ENCODE measurements around the gene TRIM16.
"Not testable (repeated sequence)": the region's sequence is repeated elsewhere in the genome, so short reads cannot be mapped to it uniquely, and the experiment has no call there.

TRIM16 gene

GRCh38 chr17:15657868-15658267 is 26.2 kb downstream of the TRIM16 start:
- FAIRE-seq (no peak), DNase-seq (ENCODE audit: insufficient read length, low spot score) (no peak)
- no peak for TF ChIP-seq CTCF (IDR thresholded peaks at IDR 0.05; ENCODE audit: insufficient read depth, missing control alignments)

DNA sequence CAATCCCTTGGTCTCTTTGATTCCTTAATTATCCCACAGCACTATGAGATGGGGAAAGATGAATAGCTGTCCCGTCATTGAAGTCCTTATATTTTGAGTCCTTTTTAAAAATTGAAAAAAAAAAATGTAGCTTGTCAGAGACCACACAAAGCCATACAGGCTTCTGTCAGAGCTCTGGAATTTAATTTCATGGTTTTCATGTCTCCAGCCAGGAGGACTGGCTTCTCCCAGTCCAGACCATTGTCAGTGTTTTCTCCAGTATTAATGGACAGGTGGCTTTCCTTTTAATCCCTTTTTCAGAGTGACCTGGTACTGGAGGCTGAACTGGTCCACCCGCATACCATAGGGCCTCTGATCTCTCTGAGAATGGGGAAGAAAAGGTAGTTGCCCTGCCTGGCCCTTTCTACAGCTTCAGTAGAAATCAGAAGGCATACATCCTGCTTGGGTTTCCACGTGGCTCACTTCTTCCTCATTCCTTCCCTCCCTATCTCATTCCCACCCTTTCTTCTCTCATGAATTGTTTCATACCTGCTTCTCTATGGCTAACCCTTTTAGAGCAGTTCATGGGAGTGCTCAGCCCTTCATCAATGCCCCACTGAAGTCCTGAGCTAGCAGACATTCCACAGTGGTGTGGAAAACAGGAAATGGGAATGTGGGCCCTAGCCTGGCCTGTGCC is 29.1 kb downstream of the TRIM16 start:
- DNase-seq (ENCODE audit: insufficient read length, low spot score) = no peak
- TF ChIP-seq CTCF (IDR thresholded peaks at IDR 0.05; ENCODE audit: insufficient read depth, missing control alignments) = no peak
- no peak for FAIRE-seq

DNA sequence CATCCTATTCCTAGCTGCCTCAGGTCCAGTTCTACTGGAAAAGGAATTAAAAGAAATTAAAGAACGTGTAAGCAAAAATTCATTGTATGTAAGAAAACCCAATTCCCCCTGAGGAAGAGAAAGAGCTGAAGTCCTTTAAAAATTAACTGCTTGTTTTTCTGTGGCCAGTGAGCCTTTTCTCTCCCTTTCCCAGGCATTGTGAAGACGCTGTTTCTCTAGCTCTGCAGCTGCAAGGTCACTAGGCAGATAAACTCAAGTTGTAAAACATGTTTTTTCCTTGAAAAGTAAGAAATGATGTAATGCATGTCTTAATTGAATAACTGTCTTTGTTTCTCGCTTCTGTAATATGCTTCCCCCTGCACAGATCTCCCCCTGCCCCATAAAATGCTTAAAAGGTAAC is 29.7 kb downstream of the TRIM16 start:
- FAIRE-seq; DNase-seq (ENCODE audit: insufficient read length, low spot score): not testable (repeated sequence)

- no peak for DNase-seq (ENCODE audit: insufficient read length, low spot score)
- no peak for FAIRE-seq
- TF ChIP-seq CTCF (IDR thresholded peaks at IDR 0.05; ENCODE audit: insufficient read depth, missing control alignments) = no peak
Measured at GRCh38 chr17:15652960-15653359, 31.2 kb downstream of the TRIM16 start.

- FAIRE-seq (no peak), DNase-seq (ENCODE audit: insufficient read length, low spot score) (no peak)
- no peak for TF ChIP-seq CTCF (IDR thresholded peaks at IDR 0.05; ENCODE audit: insufficient read depth, missing control alignments)
Measured at GRCh38 chr17:15651583-15652110, 32.5 kb downstream of the TRIM16 start.

DNA sequence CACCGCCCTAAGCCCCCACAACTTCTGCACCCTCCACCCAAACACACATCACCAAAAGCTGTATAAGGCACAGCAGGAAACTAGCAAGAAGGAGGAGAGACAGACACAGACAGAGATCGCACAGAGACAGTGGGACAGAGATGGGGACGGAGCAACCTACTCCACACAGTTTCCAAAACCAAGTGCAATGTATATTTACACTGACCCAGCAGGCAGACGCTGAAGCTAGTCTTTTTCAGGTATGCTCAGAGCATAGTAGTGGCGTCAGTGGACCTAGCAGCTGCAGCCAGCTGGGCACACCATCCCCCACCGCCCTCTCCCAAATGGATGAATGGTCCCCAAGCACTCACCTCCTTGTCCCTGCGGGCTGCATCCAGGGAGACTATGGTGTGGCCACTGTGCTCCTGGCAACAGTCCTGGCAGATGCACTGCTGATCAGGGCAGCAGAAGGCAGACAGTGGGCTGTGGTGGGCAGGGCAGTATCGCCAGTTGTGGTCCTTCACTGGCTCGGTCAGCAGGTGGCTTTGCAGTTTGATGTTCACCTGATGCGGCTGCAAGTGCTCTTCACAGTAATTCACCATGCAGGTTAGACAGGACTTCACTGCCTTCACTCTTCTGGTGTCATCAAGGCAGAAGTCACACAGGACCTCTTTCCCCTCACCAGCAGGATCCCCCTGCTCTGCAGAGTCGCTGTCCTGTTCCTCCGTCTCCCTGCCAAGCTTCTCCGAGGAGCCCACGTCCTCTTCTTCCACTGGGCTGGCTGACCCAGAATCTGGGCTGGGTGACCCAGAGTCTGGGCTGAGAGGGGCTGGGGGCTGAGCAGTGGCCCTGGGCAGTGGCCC is 33.1 kb downstream of the TRIM16 start:
- FAIRE-seq = no peak
- DNase-seq (ENCODE audit: insufficient read length, low spot score) = no peak
- no peak for TF ChIP-seq CTCF (IDR thresholded peaks at IDR 0.05; ENCODE audit: insufficient read depth, missing control alignments)

DNA sequence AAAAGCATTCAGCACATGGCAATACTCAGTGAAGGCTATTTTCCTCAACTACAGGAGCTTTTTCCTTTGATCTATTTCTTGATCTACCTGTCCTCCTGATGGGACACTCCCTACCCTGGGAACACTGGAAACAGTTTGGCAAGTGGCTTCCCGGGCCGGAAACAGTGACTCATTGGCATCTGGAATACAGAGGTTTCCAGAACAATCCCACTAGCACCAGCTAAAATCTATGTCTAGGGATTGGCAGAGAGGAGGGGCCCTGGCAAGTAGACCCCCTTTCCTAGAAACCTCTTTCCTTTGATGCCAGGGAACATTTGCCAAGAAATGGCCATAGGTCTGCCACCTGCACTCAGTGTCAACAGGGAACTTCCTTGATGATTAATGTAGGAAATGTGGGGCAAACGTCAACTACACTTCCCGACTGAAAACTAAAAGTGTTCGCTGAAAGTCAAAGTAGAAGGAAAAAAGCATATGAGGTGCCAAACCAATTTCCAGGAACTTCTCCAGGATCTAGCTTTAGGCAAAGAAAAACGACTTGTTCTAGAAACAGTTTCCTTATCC is 34.2 kb downstream of the TRIM16 start:
- no peak for DNase-seq (ENCODE audit: insufficient read length, low spot score)
- FAIRE-seq = no peak
- no peak for TF ChIP-seq CTCF (IDR thresholded peaks at IDR 0.05; ENCODE audit: insufficient read depth, missing control alignments)
